SW 1271 (cell line): ENCODE results near the gene GALNT8.

Experiments used
- DNase-seq, 2 experiments: peaks; one replicate each; lab custom pipeline; 2025; lab: John Stamatoyannopoulos, UW

Gene GALNT8

DNA sequence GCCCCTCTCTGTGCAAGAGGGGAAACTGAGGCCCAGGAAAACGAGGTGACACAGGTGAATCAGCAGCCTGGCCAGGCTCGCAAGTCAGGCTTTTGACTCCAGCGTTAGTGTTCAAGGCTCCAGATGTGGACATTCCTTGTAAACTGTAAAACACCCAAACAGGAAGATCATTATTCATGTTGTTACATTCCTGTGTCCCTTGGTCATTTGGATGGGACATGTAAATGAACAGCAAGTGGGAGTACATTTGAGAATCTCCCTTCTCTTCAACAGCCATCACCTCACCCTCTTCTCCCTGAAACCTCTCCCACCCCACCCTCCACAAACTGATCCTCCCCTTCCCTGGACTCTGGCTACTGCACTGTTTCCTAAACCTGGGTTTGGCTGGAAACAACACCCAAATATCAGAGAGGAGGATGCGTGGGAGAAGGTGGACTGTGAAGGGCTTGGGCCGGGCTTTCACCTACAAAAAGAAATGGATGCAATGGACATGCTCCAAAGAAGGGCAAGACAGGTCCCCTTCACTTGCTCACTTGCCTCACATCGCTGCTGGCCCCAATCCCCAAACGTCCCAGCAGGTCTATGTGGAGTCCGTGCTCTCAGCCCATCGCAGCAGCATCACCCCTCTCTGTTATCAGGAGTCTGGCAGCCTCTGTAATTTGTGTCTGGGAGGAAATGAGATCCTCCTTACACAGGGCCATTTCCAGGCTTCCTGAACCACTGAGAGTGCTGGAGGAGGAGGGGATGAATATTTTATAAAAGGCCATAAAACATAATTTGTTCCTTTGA lies 76.7 kb downstream of the GALNT8 start:
- no peak for DNase-seq

- DNase-seq, result no peak
These were observed 80.4 kb downstream of the GALNT8 start for GRCh38 chr12:4800555-4800954.

DNA sequence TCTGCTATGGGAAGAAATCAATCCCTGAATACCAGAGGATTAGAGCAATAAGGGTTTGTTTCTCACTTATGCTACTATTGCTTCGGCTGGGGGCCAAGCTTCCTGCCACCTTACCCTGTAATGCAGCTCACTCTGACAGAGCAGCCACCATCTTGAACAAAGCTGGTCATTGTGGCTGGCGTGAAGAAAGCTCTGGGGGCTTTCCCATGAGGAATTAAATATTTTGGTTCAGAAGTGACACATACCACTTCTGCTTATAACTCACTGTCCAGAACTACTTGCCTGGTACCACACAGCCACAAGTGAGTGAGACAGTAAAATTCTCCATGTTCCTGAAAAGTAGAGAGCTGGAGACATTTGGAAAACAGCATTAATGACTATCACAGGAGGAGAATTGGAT lies 82.6 kb downstream of the GALNT8 start:
- DNase-seq, result no peak

GRCh38 chr12:4806439-4807115 lies 86.4 kb downstream of the GALNT8 start:
- DNase-seq, result no peak

DNA sequence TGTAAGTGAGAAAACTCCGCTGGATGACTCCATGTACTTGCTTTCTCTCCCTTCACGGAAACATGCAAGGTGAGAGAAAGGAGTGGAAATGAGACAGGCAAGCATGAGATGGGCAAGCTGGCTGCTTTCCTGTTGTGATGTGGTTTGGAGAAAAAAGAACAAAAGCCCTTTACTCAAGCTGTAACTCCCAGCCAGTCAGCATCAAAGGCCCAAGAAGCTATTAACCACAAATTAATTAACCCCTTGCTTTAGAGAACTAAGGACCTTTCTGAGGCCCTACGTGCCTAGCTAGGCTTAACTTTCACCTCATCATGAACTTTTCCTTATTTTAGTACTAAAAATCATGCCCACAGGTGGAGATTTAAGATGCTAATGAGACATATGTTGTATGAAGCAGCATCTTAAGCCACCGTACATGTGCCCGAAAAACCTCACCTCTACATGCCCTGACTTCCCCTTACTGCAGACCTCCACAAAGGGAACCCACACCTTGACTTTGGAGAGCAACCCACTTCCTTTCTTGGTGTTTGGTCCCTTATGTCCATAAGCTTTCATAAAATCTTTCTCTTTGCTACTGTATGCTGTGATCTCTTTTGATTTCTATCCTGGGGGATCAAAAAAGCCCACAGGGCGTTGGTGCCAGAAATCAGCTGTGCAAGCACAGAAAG lies 87.0 kb downstream of the GALNT8 start:
- no peak for DNase-seq

DNA sequence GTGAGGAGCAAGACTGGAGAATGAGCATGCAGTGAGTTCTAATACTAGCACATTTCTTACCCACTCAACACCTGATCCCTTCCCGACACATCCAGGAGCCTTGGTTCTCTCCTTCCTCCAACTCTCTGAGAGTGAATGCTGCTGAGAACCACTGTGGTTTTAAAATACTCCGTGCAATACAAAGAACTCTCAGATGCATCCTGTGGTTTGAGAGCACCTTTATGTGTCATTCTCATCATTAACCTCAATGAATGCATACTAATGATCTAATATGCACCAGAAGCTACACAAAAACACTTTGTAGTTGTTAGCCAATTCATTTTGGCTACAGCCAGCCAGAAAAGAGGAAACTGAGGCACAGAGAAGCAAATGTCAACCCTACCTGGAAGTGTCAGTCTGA lies 87.6 kb downstream of the GALNT8 start:
- no peak for DNase-seq

- DNase-seq, result no peak
These were observed 88.8 kb downstream of the GALNT8 start for GRCh38 chr12:4809013-4809448.

GRCh38 chr12:4809449-4810218 lies 89.4 kb downstream of the GALNT8 start:
- DNase-seq, result no peak

DNA sequence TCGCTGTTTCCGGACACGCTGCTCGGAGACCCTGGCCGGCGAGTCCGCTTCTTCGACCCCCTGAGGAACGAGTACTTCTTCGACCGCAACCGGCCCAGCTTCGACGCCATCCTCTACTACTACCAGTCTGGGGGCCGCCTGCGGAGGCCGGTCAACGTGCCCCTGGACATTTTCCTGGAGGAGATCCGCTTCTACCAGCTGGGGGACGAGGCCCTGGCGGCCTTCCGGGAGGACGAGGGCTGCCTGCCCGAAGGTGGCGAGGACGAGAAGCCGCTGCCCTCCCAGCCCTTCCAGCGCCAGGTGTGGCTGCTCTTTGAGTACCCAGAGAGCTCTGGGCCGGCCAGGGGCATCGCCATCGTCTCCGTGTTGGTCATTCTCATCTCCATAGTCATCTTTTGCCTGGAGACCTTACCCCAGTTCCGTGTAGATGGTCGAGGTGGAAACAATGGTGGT lies 90.0 kb downstream of the GALNT8 start:
- no peak for DNase-seq

- DNase-seq, result no peak
These were observed 92.6 kb downstream of the GALNT8 start for GRCh38 chr12:4812624-4813327.

DNA sequence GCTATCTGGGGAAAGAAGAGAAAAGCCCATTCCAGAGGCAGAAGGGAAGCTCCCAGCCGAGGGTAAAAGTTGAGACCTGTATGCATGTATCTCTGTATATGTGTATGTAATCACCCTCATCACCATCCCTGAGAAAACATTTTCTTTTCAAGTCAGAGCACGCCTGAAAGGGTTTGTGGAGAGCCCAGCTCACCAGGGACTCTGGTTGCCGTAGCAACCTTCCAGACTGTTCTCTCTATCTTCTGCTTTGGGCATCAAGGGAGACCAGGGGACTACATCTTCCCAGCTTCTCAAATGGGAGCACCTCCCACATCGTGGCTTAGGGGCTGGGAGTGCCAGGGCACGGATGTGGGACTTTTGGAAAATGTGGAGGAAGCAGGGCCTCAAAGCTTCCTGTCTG lies 93.5 kb downstream of the GALNT8 start:
- no peak for DNase-seq

- DNase-seq, result no peak
These were observed 94.3 kb downstream of the GALNT8 start for GRCh38 chr12:4814485-4814884.

- DNase-seq, result no peak
These were observed 96.7 kb downstream of the GALNT8 start for GRCh38 chr12:4816744-4817525.

DNA sequence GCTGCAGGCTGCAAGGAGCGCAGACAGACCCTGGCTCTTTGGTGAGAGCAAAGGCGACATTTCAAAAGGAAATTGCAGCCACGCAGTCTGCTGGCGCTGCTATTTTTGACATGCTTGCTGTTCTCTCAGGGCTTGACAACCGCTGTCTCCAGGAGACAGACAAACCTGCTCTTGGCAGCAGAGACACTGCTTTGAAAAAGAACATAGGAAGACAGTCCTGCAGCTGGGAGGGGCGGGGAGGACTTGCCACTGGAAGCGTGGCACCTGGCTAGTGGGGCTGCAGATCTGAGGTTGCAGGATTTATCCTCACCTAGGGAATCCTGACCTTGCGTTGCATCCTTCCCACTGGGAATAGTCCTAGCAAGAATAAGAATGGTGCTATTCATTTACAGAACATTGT lies 97.7 kb downstream of the GALNT8 start:
- DNase-seq, result no peak

DNA sequence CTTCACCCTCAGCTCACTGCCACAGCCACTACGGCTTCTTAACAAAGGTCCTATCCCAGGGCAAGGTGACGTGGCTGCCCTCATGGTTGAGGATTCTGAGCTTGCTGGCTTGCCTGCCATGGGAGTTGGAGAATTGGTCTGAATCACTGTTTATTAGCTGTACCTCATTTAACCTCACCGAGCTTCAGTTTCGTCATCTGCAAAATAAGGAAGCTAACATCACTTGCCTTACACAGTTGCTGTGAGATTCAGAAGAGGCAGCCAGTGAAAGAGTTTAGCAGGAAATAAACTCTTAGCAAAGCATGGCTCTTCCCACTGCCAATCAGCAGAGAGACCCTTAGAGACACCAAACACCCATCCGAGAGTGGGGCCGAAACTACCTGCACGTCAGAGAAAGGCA lies 99.5 kb downstream of the GALNT8 start:
- DNase-seq, result no peak

GRCh38 chr12:4820971-4821370 lies 100.8 kb downstream of the GALNT8 start:
- no peak for DNase-seq
